Ascending aorta (tissue), 2 donors: ENCODE data around the gene HMGN1. TPM values are rescaled to one million over a fixed set of nuclear protein-coding genes. Genes with fewer than 3 reads are reported as not detected.

Source experiments
- DNase-seq, 2 donors: peaks; one replicate each; pipeline ENCODE4 v3.0.0-alpha.2; 2019; ENCODE audit warnings: low spot score in 2 of 2
- H3K27ac ChIP-seq, 2 donors: fragments of 200-600 bp; sonication (generic); one replicate each; pipeline ENCODE4 v1.5.1; 2016 to 2017; ENCODE audit warnings: mild to moderate bottlenecking in 1 of 2
- H3K27me3 ChIP-seq: fragments of 200-600 bp; sonication (generic); one replicate; pipeline ENCODE4 v1.5.1; 2017
- H3K36me3 ChIP-seq, 2 donors: fragments of 200-600 bp; sonication (generic); one replicate each; pipeline ENCODE4 v1.5.1; 2016
- H3K4me1 ChIP-seq, 2 donors: fragments of 200-600 bp; sonication (generic); one replicate each; pipeline ENCODE4 v1.5.1; 2016 to 2017; ENCODE audit warnings: mild to moderate bottlenecking in 1 of 2
- H3K4me3 ChIP-seq, 2 donors: fragments of 200-600 bp; sonication (generic); one replicate each; pipeline ENCODE4 v1.5.1; 2016 to 2017; ENCODE audit warnings: mild to moderate bottlenecking in 1 of 2
- H3K9me3 ChIP-seq, 2 donors: fragments of 200-600 bp; sonication (generic); one replicate each; pipeline ENCODE4 v1.5.1; 2016
- intact Hi-C: fragments of 100-400 bp; cut with DNase I; formaldehyde crosslinking; loops from one replicate; pipeline ENCODE4 v1.15.1; 2023
- total RNA-seq: library from RNA; depleted of rRNA; stranded (reverse); fragments of >200 nt; gene quantifications from one replicate; pipeline ENCODE4 v1.1.0, GENCODE V29; 2016
- TF ChIP-seq, protein P1 (sequence below), 3 experiments: fragments of 200-600 bp in 2 of 3; fragments of 450-650 bp in 1 of 3; sonication (generic) in 2 of 3; IDR thresholded peaks; one replicate each; pipeline ENCODE4 v1.5.1; 2016 to 2019; ENCODE audit warnings: antibody characterized with exemption in 3 of 3, mild to moderate bottlenecking in 1 of 3, moderate library complexity in 1 of 3

The HMGN1 gene
- total RNA-seq, 1 donor from 2014 or later, result 22.7 TPM

DNA sequence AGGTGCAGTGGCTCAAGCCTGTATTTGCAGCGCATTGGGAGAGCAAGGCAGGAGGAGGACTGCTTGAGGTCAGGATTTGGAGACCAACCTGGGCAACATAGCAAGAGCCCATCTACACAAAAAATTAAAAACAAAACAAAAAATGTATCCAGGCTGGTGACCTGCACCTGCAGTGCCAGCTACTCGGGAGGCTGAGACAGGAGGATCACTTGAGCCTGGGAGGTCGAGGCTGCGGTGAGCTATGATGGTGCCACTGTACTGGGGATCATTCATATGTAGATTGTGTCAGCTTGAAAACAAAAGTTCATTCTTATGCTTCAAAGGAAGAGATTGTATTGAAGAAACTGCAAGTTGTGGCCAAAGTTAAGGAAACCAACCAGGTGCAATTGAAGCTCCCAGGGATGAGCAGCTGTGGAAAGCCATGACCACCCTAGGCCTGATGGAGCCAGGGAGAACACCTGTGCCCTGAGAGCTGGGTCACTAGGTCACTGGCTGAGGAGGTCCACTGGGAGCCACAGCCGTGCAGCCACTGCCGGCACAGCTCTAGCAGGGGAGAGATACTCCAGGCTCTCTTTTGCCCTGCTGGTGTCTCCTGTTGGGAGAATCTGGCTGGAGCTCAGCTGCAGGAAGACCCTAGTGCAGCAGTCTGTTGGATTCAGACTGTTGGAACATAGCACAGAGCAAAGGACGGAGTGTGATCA, 22.1 kb downstream of the HMGN1 start:
- intact Hi-C loops, result no loop called here
- TF ChIP-seq, protein P1, sequence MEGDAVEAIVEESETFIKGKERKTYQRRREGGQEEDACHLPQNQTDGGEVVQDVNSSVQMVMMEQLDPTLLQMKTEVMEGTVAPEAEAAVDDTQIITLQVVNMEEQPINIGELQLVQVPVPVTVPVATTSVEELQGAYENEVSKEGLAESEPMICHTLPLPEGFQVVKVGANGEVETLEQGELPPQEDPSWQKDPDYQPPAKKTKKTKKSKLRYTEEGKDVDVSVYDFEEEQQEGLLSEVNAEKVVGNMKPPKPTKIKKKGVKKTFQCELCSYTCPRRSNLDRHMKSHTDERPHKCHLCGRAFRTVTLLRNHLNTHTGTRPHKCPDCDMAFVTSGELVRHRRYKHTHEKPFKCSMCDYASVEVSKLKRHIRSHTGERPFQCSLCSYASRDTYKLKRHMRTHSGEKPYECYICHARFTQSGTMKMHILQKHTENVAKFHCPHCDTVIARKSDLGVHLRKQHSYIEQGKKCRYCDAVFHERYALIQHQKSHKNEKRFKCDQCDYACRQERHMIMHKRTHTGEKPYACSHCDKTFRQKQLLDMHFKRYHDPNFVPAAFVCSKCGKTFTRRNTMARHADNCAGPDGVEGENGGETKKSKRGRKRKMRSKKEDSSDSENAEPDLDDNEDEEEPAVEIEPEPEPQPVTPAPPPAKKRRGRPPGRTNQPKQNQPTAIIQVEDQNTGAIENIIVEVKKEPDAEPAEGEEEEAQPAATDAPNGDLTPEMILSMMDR (IDR thresholded peaks at IDR 0.05), result no peak

DNA sequence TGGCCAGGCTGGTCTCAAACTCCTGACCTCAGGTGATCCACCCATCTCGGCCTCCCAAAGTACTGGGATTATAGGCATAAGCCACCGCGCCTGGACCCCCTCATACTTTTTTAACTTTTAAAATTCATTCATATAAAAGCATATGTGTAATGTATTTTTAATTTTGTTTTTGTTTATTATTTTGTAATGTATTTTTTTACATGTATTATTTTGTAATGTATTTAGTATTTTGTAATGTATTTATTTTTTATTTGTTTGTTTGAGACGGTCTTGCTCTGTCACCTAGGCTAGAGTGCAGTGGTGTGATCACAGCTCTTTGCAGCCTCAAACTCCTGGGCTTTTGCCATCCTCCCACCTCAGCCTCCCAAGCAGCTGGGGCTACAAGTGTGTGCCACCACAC, 23.4 kb downstream of the HMGN1 start:
- no peak for DNase-seq
- TF ChIP-seq, protein P1 (IDR thresholded peaks at IDR 0.05), result no peak

More for the DNA sequence above, 22.1 kb downstream of the HMGN1 start:
- Histone ChIP-seq H3K9me3 (no peaks in the 10 kb centered on the region), H3K4me3 (no peak overlapping the region), H3K4me1 (no peaks in the 10 kb centered on the region), H3K27ac (no peak overlapping the region), H3K27me3 (no peaks in the 10 kb centered on the region), H3K36me3 (no peaks in the 10 kb centered on the region)
- no peak for DNase-seq

DNA sequence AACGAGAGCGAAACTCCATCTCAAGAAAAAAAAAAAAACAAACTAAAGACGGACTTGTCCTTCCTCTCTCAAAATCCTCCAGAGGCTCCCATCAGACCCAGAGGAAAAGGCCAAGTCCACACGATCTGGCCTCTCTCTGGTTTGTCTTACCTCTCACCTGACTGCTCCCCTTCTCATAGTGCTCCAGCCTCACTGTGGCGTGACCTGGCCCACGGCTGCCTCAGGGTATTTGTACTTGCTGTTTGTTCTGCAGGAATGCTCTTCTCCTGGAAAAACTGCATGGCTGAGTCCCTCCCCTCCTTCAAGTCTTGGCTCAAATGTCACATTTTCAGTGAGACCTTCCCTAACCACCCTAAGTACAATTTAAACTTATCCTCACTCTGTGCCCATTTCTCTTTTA, 27.5 kb downstream of the HMGN1 start:
- no peaks in the 10 kb centered on the region for H3K36me3 ChIP-seq
- H3K4me3 ChIP-seq, result no peak overlapping the region
- H3K27me3 ChIP-seq, result no peaks in the 10 kb centered on the region
- intact Hi-C loops, result no loop called here
- H3K9me3 ChIP-seq, result no peaks in the 10 kb centered on the region
- H3K27ac ChIP-seq, result no peak overlapping the region
- no peak for DNase-seq
- no peaks in the 10 kb centered on the region for H3K4me1 ChIP-seq
- TF ChIP-seq, protein P1 (IDR thresholded peaks at IDR 0.05), result no peak

More for the DNA sequence above, 23.4 kb downstream of the HMGN1 start:
- H3K4me3 ChIP-seq, result no peak overlapping the region
- no peaks in the 10 kb centered on the region for H3K4me1 ChIP-seq
- intact Hi-C loops, result no loop called here
- no peak overlapping the region for H3K27ac ChIP-seq
- no peaks in the 10 kb centered on the region for H3K36me3 ChIP-seq
- H3K9me3 ChIP-seq, result no peaks in the 10 kb centered on the region
- no peaks in the 10 kb centered on the region for H3K27me3 ChIP-seq

DNA sequence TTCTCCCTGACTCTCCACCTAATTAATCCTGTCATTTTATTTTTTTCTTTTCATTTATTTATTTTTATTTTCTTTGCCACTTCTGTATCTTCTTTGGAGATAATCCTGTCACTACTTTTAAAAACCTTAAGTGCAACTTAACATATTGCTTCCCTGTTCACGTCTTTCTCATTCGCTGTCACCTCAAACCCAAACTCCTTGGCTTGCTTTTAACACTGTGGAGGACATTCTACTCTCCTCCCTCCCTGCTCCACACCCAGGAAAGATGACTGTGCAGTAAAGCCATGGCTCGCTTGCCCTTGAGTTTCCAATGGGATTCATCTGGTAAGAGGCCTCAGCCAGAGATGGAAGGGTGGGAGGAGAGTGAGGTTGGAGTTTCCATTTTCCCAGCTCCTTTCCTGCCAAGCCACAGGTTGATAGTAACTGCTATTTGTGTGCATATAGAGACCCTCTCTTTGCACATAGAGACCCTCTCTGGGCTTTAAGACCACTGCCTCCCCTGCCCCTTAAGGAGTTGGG, 29.0 kb downstream of the HMGN1 start:
- no peaks in the 10 kb centered on the region for H3K27me3 ChIP-seq
- DNase-seq, result no peak
- no peaks in the 10 kb centered on the region for H3K36me3 ChIP-seq
- H3K27ac ChIP-seq, result no peak overlapping the region
- no peak overlapping the region for H3K4me3 ChIP-seq
- intact Hi-C loops, result no loop called here
- no peaks in the 10 kb centered on the region for H3K9me3 ChIP-seq
- TF ChIP-seq, protein P1 (IDR thresholded peaks at IDR 0.05), result no peak
- H3K4me1 ChIP-seq, result no peaks in the 10 kb centered on the region

DNA sequence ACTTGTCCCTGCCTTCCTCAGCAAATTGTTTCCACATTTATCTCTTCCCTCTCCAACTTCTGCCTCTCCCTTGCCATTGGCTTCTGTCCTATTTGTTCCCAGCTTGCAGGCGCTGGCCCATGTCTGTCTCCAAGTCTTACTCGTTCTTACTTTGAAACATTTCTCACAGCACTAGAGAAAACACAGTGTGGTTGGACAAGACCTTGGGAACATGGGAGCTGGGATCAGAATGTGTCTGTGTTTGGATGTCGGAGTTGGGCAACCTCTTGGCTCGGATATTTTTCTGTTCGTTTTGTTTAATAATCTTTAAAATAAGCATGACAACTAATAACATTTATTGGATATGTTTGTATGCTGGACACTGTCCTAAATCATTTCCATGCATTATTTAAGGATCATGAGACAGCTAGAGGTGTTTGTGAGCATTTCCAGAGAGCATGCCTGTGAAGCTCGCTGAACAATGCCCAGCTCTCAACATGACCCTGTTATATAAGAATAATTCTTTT, 29.6 kb downstream of the HMGN1 start:
- TF ChIP-seq, protein P1 (IDR thresholded peaks at IDR 0.05), result no peak
- no peak overlapping the region for H3K4me3 ChIP-seq
- H3K4me1 ChIP-seq, result peaks cover 0 to 2% of the 10 kb centered on the region in 2 donors
- H3K27me3 ChIP-seq, result no peaks in the 10 kb centered on the region
- no peak for DNase-seq
- H3K36me3 ChIP-seq, result no peaks in the 10 kb centered on the region
- intact Hi-C loops, result no loop called here
- no peak overlapping the region for H3K27ac ChIP-seq
- no peaks in the 10 kb centered on the region for H3K9me3 ChIP-seq
